GM23338 (cell line): Measurements from ENCODE around the gene NRROS. TPM values are rescaled to one million over a fixed set of nuclear protein-coding genes. Genes with fewer than 3 reads are reported as not detected.

Source experiments
- polyA plus RNA-seq: library from polyadenylated mRNA; unstranded; fragments of >200 nt; fragmentation: Nextera tagmentation; extraction: Ambion mirVana; gene quantifications from 2 replicates; pipeline ENCODE4 v1.2.1, GENCODE V29; 2016
- small RNA-seq: library from RNA; depleted of rRNA; stranded (forward); fragments of <200 nt; gene quantifications from one replicate; pipeline ENCODE3, GENCODE V24; 2014; ENCODE audit warnings: low replicate concordance
- total RNA-seq: library from RNA; depleted of rRNA; stranded (reverse); fragments of >200 nt; shearing (Covaris generic); gene quantifications from 2 replicates; pipeline ENCODE4 v1.2.3, GENCODE V29; 2014; rRNA removed

Gene NRROS
- total and polyA plus RNA-seq, 2 experiments from 2014 or later = 2.3 to 8.5 TPM

Small RNA genes within 50 kb of the gene (small RNA-seq; reads per million reads assigned to genes)
- gene RNU6-646P = not detected

Other genes starting within 250 kb of the NRROS start
- gene UBXN7, start 207.3 kb upstream of the NRROS start, total RNA-seq = 45.2 and 46.2 TPM in 2 replicates
- gene UBXN7, start 207.3 kb upstream of the NRROS start, polyA plus RNA-seq = 27.6 and 37.9 TPM in 2 replicates
- gene RNF168, start 135.9 kb upstream of the NRROS start, total RNA-seq = 51.0 and 53.0 TPM in 2 replicates
- gene RNF168, start 135.9 kb upstream of the NRROS start, polyA plus RNA-seq = 29.5 and 33.0 TPM in 2 replicates
- gene SMCO1, start 124.3 kb upstream of the NRROS start, total RNA-seq = not detected in 2 replicates
- gene SMCO1, start 124.3 kb upstream of the NRROS start, polyA plus RNA-seq = not detected in 2 replicates
- gene WDR53, start 71.1 kb upstream of the NRROS start, total RNA-seq = 1.6 and 6.8 TPM in 2 replicates
- gene WDR53, start 71.1 kb upstream of the NRROS start, polyA plus RNA-seq = 26.7 and 29.7 TPM in 2 replicates
- gene FBXO45, start 71.0 kb upstream of the NRROS start, total RNA-seq = 23.7 and 25.3 TPM in 2 replicates
- 10.3 and 11.5 TPM in 2 replicates for gene FBXO45, start 71.0 kb upstream of the NRROS start, polyA plus RNA-seq
- gene CEP19, start 72.6 kb downstream of the NRROS start, total RNA-seq = 1.6 and 2.3 TPM in 2 replicates
- 1.8 and 2.5 TPM in 2 replicates for gene CEP19, start 72.6 kb downstream of the NRROS start, polyA plus RNA-seq
- 14.5 and 24.4 TPM in 2 replicates for gene PIGX, start 72.7 kb downstream of the NRROS start, total RNA-seq
- 13.0 and 13.4 TPM in 2 replicates for gene PIGX, start 72.7 kb downstream of the NRROS start, polyA plus RNA-seq
- gene PAK2, start 100.2 kb downstream of the NRROS start, total RNA-seq = 49.4 and 56.0 TPM in 2 replicates
- 24.3 and 25.5 TPM in 2 replicates for gene PAK2, start 100.2 kb downstream of the NRROS start, polyA plus RNA-seq
- gene SENP5, start 228.2 kb downstream of the NRROS start, total RNA-seq = 34.3 and 44.0 TPM in 2 replicates
- 8.3 and 12.2 TPM in 2 replicates for gene SENP5, start 228.2 kb downstream of the NRROS start, polyA plus RNA-seq